ENCODE results near the gene RUNX2. TPM values are rescaled to one million over a fixed set of nuclear protein-coding genes. Genes with fewer than 3 reads are reported as not detected.

Gene RUNX2
- total RNA-seq, 1 donor from 2014 or later, result not detected

- Mint-ChIP-seq H3K36me3 (ENCODE audit: unreplicated experiment) (no peaks in the 10 kb centered on the region), H3K4me3 (ENCODE audit: unreplicated experiment) (no peak overlapping the region), H3K4me1 (ENCODE audit: low read depth, unreplicated experiment) (peaks cover 17% of the 10 kb centered on the region), H3K27me3 (ENCODE audit: unreplicated experiment) (peaks cover 1% of the 10 kb centered on the region), H3K9me3 (ENCODE audit: unreplicated experiment) (no peaks in the 10 kb centered on the region), H3K27ac (ENCODE audit: unreplicated experiment) (peak overlapping the region; percentile 85)
- TF ChIP-seq, protein P1, sequence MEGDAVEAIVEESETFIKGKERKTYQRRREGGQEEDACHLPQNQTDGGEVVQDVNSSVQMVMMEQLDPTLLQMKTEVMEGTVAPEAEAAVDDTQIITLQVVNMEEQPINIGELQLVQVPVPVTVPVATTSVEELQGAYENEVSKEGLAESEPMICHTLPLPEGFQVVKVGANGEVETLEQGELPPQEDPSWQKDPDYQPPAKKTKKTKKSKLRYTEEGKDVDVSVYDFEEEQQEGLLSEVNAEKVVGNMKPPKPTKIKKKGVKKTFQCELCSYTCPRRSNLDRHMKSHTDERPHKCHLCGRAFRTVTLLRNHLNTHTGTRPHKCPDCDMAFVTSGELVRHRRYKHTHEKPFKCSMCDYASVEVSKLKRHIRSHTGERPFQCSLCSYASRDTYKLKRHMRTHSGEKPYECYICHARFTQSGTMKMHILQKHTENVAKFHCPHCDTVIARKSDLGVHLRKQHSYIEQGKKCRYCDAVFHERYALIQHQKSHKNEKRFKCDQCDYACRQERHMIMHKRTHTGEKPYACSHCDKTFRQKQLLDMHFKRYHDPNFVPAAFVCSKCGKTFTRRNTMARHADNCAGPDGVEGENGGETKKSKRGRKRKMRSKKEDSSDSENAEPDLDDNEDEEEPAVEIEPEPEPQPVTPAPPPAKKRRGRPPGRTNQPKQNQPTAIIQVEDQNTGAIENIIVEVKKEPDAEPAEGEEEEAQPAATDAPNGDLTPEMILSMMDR (IDR thresholded peaks at IDR 0.05; ENCODE audit: partially characterized antibody, unreplicated experiment), result no peak
- DNase-seq, result no peak
Measured at GRCh38 chr6:45548657-45549515, 220.8 kb downstream of the RUNX2 start.

DNA sequence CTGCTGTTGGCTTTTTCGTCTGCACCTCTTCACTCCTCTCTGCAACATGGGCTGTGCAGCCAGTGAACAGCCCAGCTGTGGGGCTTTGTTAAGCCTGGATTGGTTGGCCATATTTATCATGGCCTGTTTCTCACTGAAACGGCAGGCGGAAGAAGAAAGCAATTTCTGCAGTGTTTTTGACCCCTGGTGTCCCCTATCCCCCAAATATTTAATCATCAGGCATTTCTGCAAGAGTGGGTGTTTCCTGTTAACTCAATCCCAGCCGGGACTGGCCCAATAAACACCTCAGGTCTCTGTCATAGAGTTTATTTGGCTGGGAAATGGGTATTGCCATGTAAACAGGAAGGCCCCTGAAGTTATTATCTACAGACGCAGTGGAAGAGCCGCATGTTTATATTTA is 224.4 kb downstream of the RUNX2 start:
- no peaks in the 10 kb centered on the region for H3K9me3 Mint-ChIP-seq (ENCODE audit: unreplicated experiment)
- H3K27me3 Mint-ChIP-seq (ENCODE audit: unreplicated experiment), result no peaks in the 10 kb centered on the region
- no peak overlapping the region for H3K4me3 Mint-ChIP-seq (ENCODE audit: unreplicated experiment)
- peaks cover 32% of the 10 kb centered on the region for H3K4me1 Mint-ChIP-seq (ENCODE audit: low read depth, unreplicated experiment)
- H3K27ac Mint-ChIP-seq (ENCODE audit: unreplicated experiment), result no peak overlapping the region
- TF ChIP-seq, protein P1 (IDR thresholded peaks at IDR 0.05; ENCODE audit: partially characterized antibody, unreplicated experiment), result no peak
- no peaks in the 10 kb centered on the region for H3K36me3 Mint-ChIP-seq (ENCODE audit: unreplicated experiment)
- no peak for DNase-seq

DNA sequence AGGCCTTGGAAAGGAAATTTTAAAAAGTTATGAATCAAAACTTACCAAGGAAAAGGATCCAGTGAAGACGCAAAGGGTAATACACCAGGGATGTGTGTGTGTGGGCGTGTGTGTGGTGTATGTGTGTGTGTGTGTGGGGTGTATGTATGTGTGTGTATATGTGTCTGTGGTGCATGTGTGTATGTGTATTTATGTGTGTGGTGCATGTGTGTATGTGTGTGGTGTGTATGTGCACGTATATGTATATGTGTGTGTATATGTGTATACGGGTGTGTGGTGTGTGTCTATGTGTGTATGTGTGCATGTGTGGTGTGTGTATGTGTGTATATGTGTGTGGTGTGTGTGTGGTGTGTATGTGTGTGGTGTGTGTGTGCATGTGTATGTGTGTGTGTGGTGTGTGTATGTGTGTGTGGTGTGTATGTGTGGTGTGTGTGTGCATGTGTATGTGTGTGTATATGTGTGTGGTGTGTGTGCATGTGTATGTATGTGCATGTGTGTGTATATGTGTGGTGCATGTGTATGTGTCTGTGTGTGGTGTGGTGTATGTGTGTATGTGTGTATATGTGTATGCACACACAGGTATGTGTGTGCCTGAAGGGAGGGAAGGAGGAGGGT is 225.7 kb downstream of the RUNX2 start:
- Mint-ChIP-seq H3K4me3 (ENCODE audit: unreplicated experiment) (no peak overlapping the region), H3K4me1 (ENCODE audit: low read depth, unreplicated experiment) (peaks cover 25% of the 10 kb centered on the region), H3K27me3 (ENCODE audit: unreplicated experiment) (no peaks in the 10 kb centered on the region), H3K27ac (ENCODE audit: unreplicated experiment) (no peak overlapping the region), H3K36me3 (ENCODE audit: unreplicated experiment) (no peaks in the 10 kb centered on the region), H3K9me3 (ENCODE audit: unreplicated experiment) (no peaks in the 10 kb centered on the region)
- DNase-seq, result no peak
- TF ChIP-seq, protein P1 (IDR thresholded peaks at IDR 0.05; ENCODE audit: partially characterized antibody, unreplicated experiment), result no peak

- no peak overlapping the region for H3K27ac Mint-ChIP-seq (ENCODE audit: unreplicated experiment)
- H3K4me3 Mint-ChIP-seq (ENCODE audit: unreplicated experiment), result no peak overlapping the region
- H3K9me3 Mint-ChIP-seq (ENCODE audit: unreplicated experiment), result no peaks in the 10 kb centered on the region
- peaks cover 21% of the 10 kb centered on the region for H3K4me1 Mint-ChIP-seq (ENCODE audit: low read depth, unreplicated experiment)
- no peak for DNase-seq
- TF ChIP-seq, protein P1 (IDR thresholded peaks at IDR 0.05; ENCODE audit: partially characterized antibody, unreplicated experiment), result no peak
- no peaks in the 10 kb centered on the region for H3K36me3 Mint-ChIP-seq (ENCODE audit: unreplicated experiment)
- no peaks in the 10 kb centered on the region for H3K27me3 Mint-ChIP-seq (ENCODE audit: unreplicated experiment)
Measured at GRCh38 chr6:45554591-45554990, 226.5 kb downstream of the RUNX2 start.
